HG03103 (cell line): ENCODE measurements around the gene PCDHGB1.
A peak's percentile ranks its signal among the peaks of the same experiment; 100 is the strongest.
"Not testable (repeated sequence)": the region's sequence is repeated elsewhere in the genome, so short reads cannot be mapped to it uniquely, and the experiment has no call there.

Experiments
- ATAC-seq: cut with Tn5 transposase; IDR thresholded peaks from one replicate; pipeline ENCODE4 v1.9.1; 2021; ENCODE audit warnings: low read depth; ENCODE audit not compliant: unreplicated experiment

Gene PCDHGB1

GRCh38 chr5:141349917-141350619, at the start of gene PCDHGB1:
TSS of gene PCDHGB1 (plus strand) at chr5:141350099. CDS start at chr5:141350261, 162 bp downstream.
- no peak for ATAC-seq

DNA sequence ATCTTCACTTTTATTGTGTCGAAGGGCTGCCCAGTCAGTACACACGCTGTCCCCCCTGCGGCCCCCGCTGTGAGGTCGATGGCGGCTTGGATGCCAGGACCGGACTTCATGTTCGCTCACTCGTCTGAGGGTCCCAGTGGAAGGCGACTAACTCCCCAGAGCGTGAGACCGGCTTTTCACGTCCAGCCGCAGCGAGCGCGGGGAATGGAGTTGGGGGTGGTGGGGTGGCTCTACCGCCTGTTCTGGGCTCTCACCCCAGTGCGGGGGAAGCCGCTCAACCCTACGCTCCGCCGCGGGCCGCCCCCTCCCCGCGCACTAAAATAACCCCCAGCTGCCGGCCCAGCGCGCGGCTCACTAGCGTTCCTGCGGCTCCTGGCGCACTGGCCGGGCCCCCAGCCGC, 46.1 kb upstream of the PCDHGB1 start, which contains the start of gene SLC25A2:
SLC25A2 (minus strand) TSS at position 294 of the 400 bp plus-strand sequence; CDS start at position 110, 184 bp downstream.
- ATAC-seq = no peak

DNA sequence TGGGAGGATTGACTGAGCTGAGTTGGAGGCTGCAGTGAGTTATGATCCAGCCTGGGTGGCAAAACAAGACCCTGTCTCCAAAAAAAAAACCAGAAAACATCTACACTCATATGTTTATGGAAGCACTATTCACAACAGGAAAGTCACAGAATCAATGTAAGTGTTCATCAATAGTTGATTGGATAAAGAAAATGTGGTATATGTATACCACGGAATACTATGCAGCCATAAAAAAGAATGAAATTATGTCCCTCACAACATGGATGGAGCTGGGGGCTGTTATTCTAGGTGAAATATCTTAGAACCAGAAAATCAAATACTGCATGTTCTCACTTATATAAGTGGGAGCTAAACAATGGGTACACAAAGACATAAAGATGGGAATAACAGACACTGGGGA, 43.3 kb upstream of the PCDHGB1 start:
- ATAC-seq = no peak

DNA sequence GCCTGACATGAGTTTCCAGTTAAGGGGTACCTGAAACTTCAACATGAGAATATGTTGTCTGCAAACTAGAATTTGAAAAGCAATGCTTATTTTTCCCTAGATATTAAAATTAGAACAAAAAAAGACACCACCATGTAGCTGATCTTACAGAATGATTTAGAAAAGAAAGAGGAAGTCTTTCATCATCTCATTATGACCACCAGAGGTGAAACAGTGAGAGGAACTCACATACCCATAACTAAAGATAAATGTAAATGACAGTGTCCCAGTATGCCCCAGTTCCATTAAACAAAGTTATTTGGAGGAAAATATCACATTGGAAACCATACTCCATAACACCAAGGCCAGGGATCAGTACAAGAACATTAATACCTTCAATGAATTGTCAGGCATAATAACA, 36.2 kb upstream of the PCDHGB1 start:
- ATAC-seq = no peak

GRCh38 chr5:141316963-141317362, 32.9 kb upstream of the PCDHGB1 start:
- not testable (repeated sequence) for ATAC-seq

DNA sequence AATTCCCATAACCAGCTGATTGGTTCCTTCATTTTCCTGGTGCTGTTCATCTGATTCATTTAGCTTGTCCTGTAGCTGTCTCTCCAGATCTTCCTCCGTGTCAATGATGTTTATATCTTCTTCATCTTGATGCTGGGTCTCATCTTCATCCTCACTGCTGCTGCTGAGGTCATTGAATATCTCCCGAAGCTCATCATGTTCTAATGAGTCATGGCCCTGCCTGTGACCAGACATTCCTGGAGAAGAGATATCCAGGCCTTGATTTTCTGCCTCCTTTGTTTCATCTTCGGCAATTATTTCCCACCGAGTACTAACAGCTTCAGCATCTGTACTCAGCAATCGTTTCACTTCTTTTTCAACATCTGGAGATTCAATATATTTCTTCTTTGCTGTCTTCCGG, 30.7 kb upstream of the PCDHGB1 start:
- ATAC-seq = no peak

- ATAC-seq = no peak
These were observed 30.2 kb upstream of the PCDHGB1 start for GRCh38 chr5:141319699-141320098.

GRCh38 chr5:141320225-141321169, 29.4 kb upstream of the PCDHGB1 start, which contains the start of gene TAF7:
TSS of gene TAF7 (minus strand) at chr5:141320784. CDS start at chr5:141320044, 740 bp downstream.
- ATAC-seq = peak; percentile 90

GRCh38 chr5:141322261-141322660, 27.6 kb upstream of the PCDHGB1 start:
- no peak for ATAC-seq

- ATAC-seq = peak; percentile 89
These were observed 23.6 kb upstream of the PCDHGB1 start for GRCh38 chr5:141326088-141326854.

GRCh38 chr5:141328231-141328630, 21.7 kb upstream of the PCDHGB1 start:
- ATAC-seq = no peak

DNA sequence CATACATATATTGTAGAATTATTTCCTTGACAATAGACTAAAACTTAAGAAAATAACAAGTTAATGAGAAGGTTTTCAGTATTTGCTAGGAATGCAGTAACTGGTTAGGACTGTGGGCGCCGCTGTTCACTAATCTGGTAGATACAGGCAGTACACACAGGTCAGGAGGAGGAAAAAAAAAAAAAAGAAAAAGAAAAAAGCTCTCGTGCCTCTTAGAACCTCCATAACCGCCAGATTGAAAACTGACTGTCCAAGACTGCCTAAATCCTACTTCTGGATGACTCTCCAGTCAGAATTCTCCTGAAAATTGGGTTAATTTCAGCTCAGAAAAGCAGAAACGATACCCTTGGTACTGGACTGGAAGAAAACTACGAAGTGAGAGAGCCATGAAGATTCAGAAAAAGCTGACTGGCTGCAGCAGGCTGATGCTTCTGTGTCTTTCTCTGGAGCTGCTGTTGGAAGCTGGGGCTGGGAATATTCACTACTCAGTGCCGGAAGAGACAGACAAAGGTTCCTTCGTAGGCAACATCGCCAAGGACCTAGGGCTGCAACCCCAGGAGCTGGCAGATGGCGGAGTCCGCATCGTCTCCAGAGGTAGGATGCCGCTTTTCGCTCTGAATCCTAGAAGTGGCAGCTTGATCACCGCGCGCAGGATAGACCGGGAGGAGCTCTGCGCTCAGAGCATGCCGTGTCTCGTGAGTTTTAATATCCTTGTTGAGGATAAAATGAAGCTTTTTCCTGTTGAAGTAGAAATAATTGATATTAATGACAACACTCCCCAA, 19.4 kb upstream of the PCDHGB1 start, which contains the start of gene PCDHGA1:
PCDHGA1 (plus strand) TSS at position 216 of the 782 bp plus-strand sequence.
- ATAC-seq = no peak

DNA sequence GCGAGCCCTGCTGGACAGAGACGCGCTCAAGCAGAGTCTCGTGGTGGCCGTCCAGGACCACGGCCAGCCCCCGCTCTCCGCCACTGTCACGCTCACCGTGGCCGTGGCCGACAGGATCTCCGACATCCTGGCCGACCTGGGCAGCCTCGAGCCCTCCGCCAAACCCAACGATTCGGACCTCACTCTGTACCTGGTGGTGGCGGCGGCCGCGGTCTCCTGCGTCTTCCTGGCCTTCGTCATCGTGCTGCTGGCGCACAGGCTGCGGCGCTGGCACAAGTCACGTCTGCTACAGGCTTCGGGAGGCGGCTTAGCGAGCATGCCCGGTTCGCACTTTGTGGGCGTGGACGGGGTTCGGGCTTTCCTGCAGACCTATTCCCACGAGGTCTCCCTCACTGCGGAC, 17.3 kb upstream of the PCDHGB1 start:
- not testable (repeated sequence) for ATAC-seq

- ATAC-seq = no peak
These were observed 11.2 kb upstream of the PCDHGB1 start, which contains the start of gene PCDHGA2 for GRCh38 chr5:141338538-141339306. TSS of gene PCDHGA2 (plus strand) at chr5:141338760.

- ATAC-seq = not testable (repeated sequence)
These were observed 9.0 kb upstream of the PCDHGB1 start for GRCh38 chr5:141340781-141341354.

GRCh38 chr5:141342773-141343172, 7.1 kb upstream of the PCDHGB1 start:
- ATAC-seq = no peak

GRCh38 chr5:141343242-141343952, 6.5 kb upstream of the PCDHGB1 start, which contains the start of gene PCDHGA3:
TSS of gene PCDHGA3 (plus strand) at chr5:141343829. CDS start at chr5:141344034, 205 bp downstream.
- ATAC-seq = no peak
